HL-60 (cell line): ENCODE results near the gene CLIP4.

Source experiments
- DNase-seq, 2 experiments: peaks; one replicate each; pipeline ENCODE4 v3.0.0-alpha.2; 2010 to 2020; ENCODE audit warnings: low read depth in 1 of 2, low spot score in 1 of 2
- H3K27ac ChIP-seq: fragments of 250-450 bp; sonication (Bioruptor Pico); replicated peaks from 2 replicates; pipeline ENCODE4 v1.5.1; 2020; ENCODE audit warnings: mild to moderate bottlenecking, moderate library complexity
- H3K27me3 ChIP-seq: fragments of 250-450 bp; sonication (Bioruptor Pico); 2 replicates; pipeline ENCODE4 v1.5.1; 2021; ENCODE audit warnings: mild to moderate bottlenecking, moderate library complexity; ENCODE audit not compliant: insufficient read depth, poor library complexity, severe bottlenecking
- H3K4me3 ChIP-seq: replicated peaks from 2 replicates; pipeline ENCODE4 v1.5.1; 2011; ENCODE audit warnings: mild to moderate bottlenecking, control low read depth, low read length; ENCODE audit not compliant: insufficient read depth
- CTCF ChIP-seq: IDR thresholded peaks from one replicate; pipeline ENCODE4 v1.5.1; 2011; ENCODE audit warnings: low read length, control low read depth, inconsistent platforms; ENCODE audit not compliant: insufficient read depth
- GABPA ChIP-seq: IDR thresholded peaks from 2 replicates; pipeline ENCODE4 v1.6.1; 2012; ENCODE audit warnings: low read depth
- POLR2AphosphoS5 ChIP-seq: IDR thresholded peaks from 2 replicates; pipeline ENCODE4 v1.6.1; 2012; ENCODE audit warnings: low read depth
- REST ChIP-seq: IDR thresholded peaks from 2 replicates; pipeline ENCODE4 v1.6.1; 2012; ENCODE audit warnings: low read depth; ENCODE audit not compliant: insufficient replicate concordance
- SPI1 ChIP-seq: IDR thresholded peaks from 2 replicates; pipeline ENCODE4 v1.6.1; 2012; ENCODE audit warnings: low read depth, mild to moderate bottlenecking, borderline replicate concordance

CLIP4 gene

GRCh38 chr2:29216609-29216909 lies 101.3 kb downstream of the CLIP4 start:
- no peak overlapping the region for H3K4me3 ChIP-seq
- H3K27me3 ChIP-seq, result peaks cover 5% of the 10 kb centered on the region
- TF ChIP-seq POLR2AphosphoS5, result no peak
- no peak for TF ChIP-seq REST
- TF ChIP-seq SPI1, result no peak
- no peak for TF ChIP-seq GABPA
- no peak for TF ChIP-seq CTCF

GRCh38 chr2:29218071-29218470 lies 102.9 kb downstream of the CLIP4 start:
- TF ChIP-seq REST, result no peak
- TF ChIP-seq CTCF, result no peak
- no peak for TF ChIP-seq SPI1
- TF ChIP-seq GABPA, result no peak
- no peak for DNase-seq
- Histone ChIP-seq H3K27me3 (peaks cover 5% of the 10 kb centered on the region), H3K4me3 (no peak overlapping the region), H3K27ac (no peak overlapping the region)

More at GRCh38 chr2:29216609-29216909, 101.3 kb downstream of the CLIP4 start:
- no peak overlapping the region for H3K27ac ChIP-seq
- DNase-seq, result no peak

- TF ChIP-seq REST (no peak), POLR2AphosphoS5 (no peak), GABPA (no peak), SPI1 (no peak), CTCF (no peak)
- no peak overlapping the region for H3K4me3 ChIP-seq
- peaks cover 3% of the 10 kb centered on the region for H3K27me3 ChIP-seq
- no peak for DNase-seq
- no peak overlapping the region for H3K27ac ChIP-seq
Measured at GRCh38 chr2:29218550-29219125, 103.4 kb downstream of the CLIP4 start.
